B cell (primary cell): ENCODE results near the gene PTPN11. TPM values are rescaled to one million over a fixed set of nuclear protein-coding genes. Genes with fewer than 3 reads are reported as not detected.

Experiments
- ATAC-seq: fragments of 200-7000 bp; cut with Tn5 transposase; one replicate; pipeline ENCODE4 v1.10.0; 2021; ENCODE audit warnings: low read depth, mild to moderate bottlenecking, moderate number of reproducible peaks, moderate library complexity
- CTCF ChIA-PET: fragments of 350-600 bp; sonication (Branson Sonifier 250); formaldehyde crosslinking; loops from one replicate; lab custom pipeline; 2021; ENCODE audit warnings: antibody characterized with exemption, inconsistent platforms; lab: Charles Lee
- POLR2A ChIA-PET: fragments of 350-600 bp; sonication (Branson Sonifier 250); formaldehyde crosslinking; loops from one replicate; lab custom pipeline; 2021; ENCODE audit warnings: antibody characterized with exemption; lab: Charles Lee
- DNase-seq: peaks from one replicate; pipeline ENCODE4 v3.0.0; 2013
- H2AFZ ChIP-seq: 2 replicates; pipeline ENCODE4 v1.6.1; 2012; ENCODE audit warnings: mild to moderate bottlenecking, low read depth, low read length; ENCODE audit not compliant: insufficient read depth, poor library complexity, severe bottlenecking
- H3K27ac ChIP-seq, 2 donors: 1 replicate in 1 of 2; 2 replicates in 1 of 2; pipeline ENCODE4 v1.5.1; 2012 to 2013; ENCODE audit warnings: low read length in 2 of 2, mild to moderate bottlenecking in 2 of 2, moderate library complexity in 1 of 2
- H3K27me3 ChIP-seq, 4 experiments: fragments of 200-600 bp in 1 of 4; sonication (generic) in 1 of 4; replicated peaks in 1 of 4; 1 replicate in 2 of 4; 2 replicates in 2 of 4; pipeline versions ENCODE4 v1.6.1 to v1.7.0; 2013 to 2016; ENCODE audit warnings: low read length in 3 of 4, mild to moderate bottlenecking in 2 of 4, mixed read lengths in 1 of 4, moderate library complexity in 1 of 4; ENCODE audit not compliant: insufficient read depth in 4 of 4, control insufficient read depth in 3 of 4; ENCODE audit errors: control extremely low read depth in 1 of 4
- H3K36me3 ChIP-seq, 2 experiments: replicated peaks in 1 of 2; 1 replicate in 1 of 2; 2 replicates in 1 of 2; pipeline versions ENCODE4 v1.6.1 to v1.7.1; 2013; ENCODE audit warnings: low read length in 1 of 2; ENCODE audit not compliant: insufficient read depth in 2 of 2, control insufficient read depth in 1 of 2; ENCODE audit errors: control extremely low read depth in 1 of 2, extremely low read depth in 1 of 2
- H3K4me1 ChIP-seq, 2 donors: fragments of 200-600 bp in 1 of 2; sonication (generic) in 1 of 2; 1 replicate in 1 of 2; 2 replicates in 1 of 2; pipeline versions ENCODE4 v1.5.1 to v1.6.1; 2013 to 2017; ENCODE audit warnings: low read length in 2 of 2; ENCODE audit not compliant: control insufficient read depth in 2 of 2, insufficient read depth in 2 of 2
- H3K4me2 ChIP-seq: replicated peaks from 2 replicates; pipeline ENCODE3; 2012; ENCODE audit warnings: mild to moderate bottlenecking, low read depth, low read length; ENCODE audit not compliant: poor library complexity, severe bottlenecking
- H3K4me3 ChIP-seq, 5 experiments: fragments of 200-600 bp in 1 of 5; sonication (generic) in 1 of 5; 1 replicate in 3 of 5; 2 replicates in 2 of 5; pipeline versions ENCODE4 v1.5.1 to v1.7.0; 2011 to 2016; ENCODE audit warnings: low read length in 4 of 5, mild to moderate bottlenecking in 4 of 5, low read depth in 2 of 5, control low read depth in 1 of 5, moderate library complexity in 1 of 5; ENCODE audit not compliant: insufficient read depth in 1 of 5; ENCODE audit errors: control extremely low read depth in 1 of 5, extremely low read depth in 1 of 5
- H3K79me2 ChIP-seq: fragments of 200-600 bp; sonication (generic); one replicate; pipeline ENCODE4 v1.6.0; 2016; ENCODE audit warnings: low read length; ENCODE audit not compliant: control insufficient read depth, insufficient read depth
- H3K9ac ChIP-seq: fragments of 200-600 bp; sonication (generic); 2 replicates; pipeline ENCODE4 v1.6.1; 2017; ENCODE audit warnings: mild to moderate bottlenecking, low read length, moderate library complexity
- H3K9me3 ChIP-seq, 3 donors: one replicate each; pipeline versions ENCODE4 v1.6.1 to v1.7.1; 2013; ENCODE audit warnings: low read length in 2 of 3; ENCODE audit not compliant: control insufficient read depth in 2 of 3, insufficient read depth in 1 of 3; ENCODE audit errors: control extremely low read depth in 1 of 3
- H4K20me1 ChIP-seq: 2 replicates; pipeline ENCODE4 v1.6.0; 2012; ENCODE audit warnings: mild to moderate bottlenecking, low read length; ENCODE audit not compliant: insufficient read depth, control insufficient read depth, poor library complexity, severe bottlenecking
- H3K27ac Mint-ChIP-seq: one replicate; pipeline ENCODE4 v1.8.0; 2021; ENCODE audit warnings: mixed read lengths
- H3K27me3 Mint-ChIP-seq: one replicate; pipeline ENCODE4 v1.8.0; 2021; ENCODE audit warnings: mixed read lengths
- H3K4me1 Mint-ChIP-seq: one replicate; pipeline ENCODE4 v1.8.0; 2021; ENCODE audit warnings: mixed read lengths
- H3K4me3 Mint-ChIP-seq: one replicate; pipeline ENCODE4 v1.8.0; 2021; ENCODE audit warnings: mixed read lengths
- H3K9me3 Mint-ChIP-seq: one replicate; pipeline ENCODE4 v1.8.0; 2022; ENCODE audit warnings: mixed read lengths; ENCODE audit not compliant: insufficient read depth
- CTCF ChIP-seq: fragments of 200-600 bp; IDR thresholded peaks from one replicate; pipeline ENCODE4 v1.8.0; 2022; ENCODE audit warnings: antibody characterized with exemption, mild to moderate bottlenecking
- EZH2 ChIP-seq: IDR thresholded peaks from 2 replicates; pipeline ENCODE4 v1.6.1; 2012; ENCODE audit warnings: borderline replicate concordance, low read depth, mild to moderate bottlenecking, moderate library complexity, low read length; ENCODE audit not compliant: insufficient read depth, poor library complexity, severe bottlenecking
- WGBS: methylation state at CpG from one replicate; pipeline ENCODE4 v1.1.5; 2013; ENCODE audit warnings: missing lambda C conversion rate; ENCODE audit not compliant: insufficient coverage; 5-methylcytosine and 5-hydroxymethylcytosine counted together
- intact Hi-C: fragments of 100-400 bp; cut with micrococcal nuclease; formaldehyde crosslinking; loops from one replicate; pipeline ENCODE4 v1.10.0; 2022
- polyA plus RNA-seq: library from polyadenylated mRNA; depleted of rRNA; stranded (reverse); fragments of >200 nt; gene quantifications from 2 replicates; pipeline ENCODE4 v1.2.3, GENCODE V29; 2012
- total RNA-seq, 2 donors: library from RNA; stranded (reverse); fragments of 120-200 nt in 1 of 2; gene quantifications; 1 replicate in 1 of 2; 2 replicates in 1 of 2; pipeline versions ENCODE4 v1.2.3 to v1.2.4, GENCODE V29; 2013 to 2022

The PTPN11 gene
- total and polyA plus RNA-seq, 2 donors (not counting 1 experiment from before 2014, with no cell fraction given), result 7.8 to 53.1 TPM

GRCh38 chr12:112463478-112463877 is 44.7 kb downstream of the PTPN11 start:
- Histone ChIP-seq H3K36me3 (peaks cover 5 to 8% of the 10 kb centered on the region in 2 experiments), H3K27ac (no peak overlapping the region), H3K4me2 (no peak overlapping the region), H2AFZ (no peak overlapping the region), H3K27me3 (no peaks in the 10 kb centered on the region), H3K9ac (no peak overlapping the region), H4K20me1 (no peaks in the 10 kb centered on the region), H3K4me3 (no peak overlapping the region), H3K9me3 (no peaks in the 10 kb centered on the region), H3K79me2 (peaks cover 13% of the 10 kb centered on the region), H3K4me1 (no peaks in the 10 kb centered on the region)
- peaks cover 4% of the 10 kb centered on the region for H3K4me1 Mint-ChIP-seq
- intact Hi-C loops, result no loop called here
- no peak overlapping the region for H3K4me3 Mint-ChIP-seq
- CTCF ChIA-PET, result no interaction called here
- no peak overlapping the region for H3K27ac Mint-ChIP-seq
- DNase-seq (no peak), ATAC-seq (no peak)
- POLR2A ChIA-PET, result interaction anchor here (0.6 to 0.7 kb wide), 2 partner anchors 46 to 281 kb away, joined by 4 to 5 read pairs; no protein-coding TSS in a partner anchor
- H3K27me3 Mint-ChIP-seq, result no peaks in the 10 kb centered on the region
- no peaks in the 10 kb centered on the region for H3K9me3 Mint-ChIP-seq
- WGBS, result no CpG with 5 or more reads among the region's 2 CpGs
- no peak for TF ChIP-seq EZH2
- no peak for TF ChIP-seq CTCF

DNA sequence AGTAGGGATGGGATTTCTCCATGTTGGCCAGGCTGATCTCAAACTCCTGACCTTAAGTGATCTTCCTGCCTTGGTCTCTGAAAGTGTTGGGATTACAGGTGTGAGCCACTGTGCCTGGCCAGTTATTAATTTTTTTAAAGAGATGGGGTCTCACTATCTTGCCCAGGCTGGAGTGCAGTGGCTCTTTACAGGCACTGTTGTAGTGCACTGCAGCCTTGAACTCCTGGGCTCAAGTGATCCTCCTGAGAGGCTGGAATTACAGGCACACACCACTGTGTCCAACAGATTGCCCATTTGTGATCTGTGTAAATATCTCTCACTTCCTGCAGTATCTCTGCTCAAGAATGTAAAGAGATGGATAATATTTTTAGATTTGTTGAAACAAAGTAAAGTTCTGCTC is 45.9 kb downstream of the PTPN11 start:
- H3K4me3 Mint-ChIP-seq, result no peak overlapping the region
- intact Hi-C loops, result no loop called here
- ChIA-PET CTCF (no interaction called here), POLR2A (no interaction called here)
- Histone ChIP-seq H4K20me1 (no peaks in the 10 kb centered on the region), H3K79me2 (peaks cover 13% of the 10 kb centered on the region), H3K36me3 (peaks cover 4 to 8% of the 10 kb centered on the region in 2 experiments), H3K27ac (no peak overlapping the region), H3K4me2 (no peak overlapping the region), H3K9me3 (no peaks in the 10 kb centered on the region), H3K4me1 (no peaks in the 10 kb centered on the region), H2AFZ (no peak overlapping the region), H3K4me3 (no peak overlapping the region), H3K27me3 (no peaks in the 10 kb centered on the region), H3K9ac (no peak overlapping the region)
- H3K27me3 Mint-ChIP-seq, result no peaks in the 10 kb centered on the region
- H3K4me1 Mint-ChIP-seq, result peaks cover 4% of the 10 kb centered on the region
- no peaks in the 10 kb centered on the region for H3K9me3 Mint-ChIP-seq
- H3K27ac Mint-ChIP-seq, result no peak overlapping the region
- no peak for DNase-seq
- ATAC-seq, result no peak
- no peak for TF ChIP-seq CTCF
- no peak for TF ChIP-seq EZH2
